GM23338 (cell line): ENCODE measurements around the gene SPATA9. TPM values are rescaled to one million over a fixed set of nuclear protein-coding genes. Genes with fewer than 3 reads are reported as not detected.

Source experiments
- ATAC-seq: fragments of 200-7000 bp; cut with Tn5 transposase; 3 replicates; pipeline ENCODE4 v1.9.1; 2020
- DNase-seq: peaks from one replicate; pipeline ENCODE4 v3.0.0-alpha.2; 2015; ENCODE audit warnings: low spot score
- H2AFZ ChIP-seq: fragments of 200-600 bp; sonication (generic); 2 replicates; pipeline ENCODE4 v1.8.0; 2016; ENCODE audit warnings: antibody characterized with exemption, mild to moderate bottlenecking, moderate library complexity
- H3F3A ChIP-seq: fragments of 200-600 bp; sonication (generic); replicated peaks from 2 replicates; pipeline ENCODE4 v1.8.0; 2017; ENCODE audit warnings: antibody characterized with exemption, mixed run types, low read depth
- H3K27ac ChIP-seq: fragments of 200-600 bp; sonication (generic); 2 replicates; pipeline ENCODE4 v1.6.1; 2016; ENCODE audit warnings: low read depth
- H3K27me3 ChIP-seq: fragments of 200-600 bp; sonication (generic); 2 replicates; pipeline ENCODE4 v1.8.0; 2016; ENCODE audit warnings: mild to moderate bottlenecking, mixed run types, moderate library complexity; ENCODE audit not compliant: insufficient read depth
- H3K36me3 ChIP-seq: fragments of 200-600 bp; sonication (generic); 2 replicates; pipeline ENCODE4 v1.8.0; 2016; ENCODE audit warnings: mild to moderate bottlenecking; ENCODE audit not compliant: insufficient read depth
- H3K4me1 ChIP-seq: fragments of 200-600 bp; sonication (generic); 2 replicates; pipeline ENCODE4 v1.8.0; 2016; ENCODE audit warnings: mild to moderate bottlenecking, moderate library complexity; ENCODE audit not compliant: insufficient read depth
- H3K4me2 ChIP-seq: fragments of 200-600 bp; sonication (generic); 2 replicates; pipeline ENCODE4 v1.7.1; 2017; ENCODE audit warnings: mixed run types
- H3K4me3 ChIP-seq: fragments of 200-600 bp; sonication (generic); 2 replicates; pipeline ENCODE4 v1.6.1; 2016; ENCODE audit warnings: mixed run types
- H3K79me2 ChIP-seq: fragments of 200-600 bp; sonication (generic); replicated peaks from 2 replicates; pipeline ENCODE4 v1.8.0; 2017; ENCODE audit warnings: mild to moderate bottlenecking; ENCODE audit not compliant: insufficient read depth
- H3K9me2 ChIP-seq: fragments of 200-600 bp; sonication (generic); 2 replicates; pipeline ENCODE4 v1.8.0; 2017; ENCODE audit not compliant: insufficient read depth
- H4K20me1 ChIP-seq: fragments of 200-600 bp; sonication (generic); replicated peaks from 2 replicates; pipeline ENCODE4 v1.8.0; 2017; ENCODE audit warnings: mild to moderate bottlenecking; ENCODE audit not compliant: insufficient read depth
- H3K27ac Mint-ChIP-seq: 2 replicates; pipeline ENCODE4 v1.8.0; 2020; ENCODE audit warnings: inconsistent platforms, mild to moderate bottlenecking, moderate library complexity, mixed read lengths
- H3K27me3 Mint-ChIP-seq: 3 replicates; pipeline ENCODE4 v1.8.0; 2022; ENCODE audit warnings: low read depth, mild to moderate bottlenecking, moderate library complexity, mixed read lengths, inconsistent platforms; ENCODE audit not compliant: insufficient read depth, poor library complexity
- H3K36me3 Mint-ChIP-seq: 3 replicates; pipeline ENCODE4 v1.8.0; 2021; ENCODE audit warnings: low read depth, mild to moderate bottlenecking, inconsistent platforms, moderate library complexity, mixed read lengths
- H3K4me1 Mint-ChIP-seq: 3 replicates; pipeline ENCODE4 v1.8.0; 2020; ENCODE audit warnings: mild to moderate bottlenecking, inconsistent platforms, mixed read lengths
- H3K4me3 Mint-ChIP-seq: 3 replicates; pipeline ENCODE4 v1.8.0; 2021; ENCODE audit warnings: moderate library complexity, mild to moderate bottlenecking, inconsistent platforms, mixed read lengths
- H3K9me3 Mint-ChIP-seq: 3 replicates; pipeline ENCODE4 v1.8.0; 2020; ENCODE audit warnings: moderate library complexity, mild to moderate bottlenecking, inconsistent platforms, mixed read lengths
- CREB1 ChIP-seq: fragments of 250-450 bp; sonication (Bioruptor Pico); IDR thresholded peaks from 2 replicates; pipeline ENCODE4 v1.5.0; 2020; ENCODE audit warnings: low read depth, mild to moderate bottlenecking, moderate library complexity
- EZH2 ChIP-seq: fragments of 200-600 bp; sonication (generic); IDR thresholded peaks from one replicate; pipeline ENCODE4 v1.8.0; 2017; ENCODE audit warnings: antibody characterized with exemption, mild to moderate bottlenecking, low read depth; ENCODE audit not compliant: unreplicated experiment
- EZH2phosphoT487 ChIP-seq: fragments of 200-600 bp; sonication (generic); IDR thresholded peaks from one replicate; pipeline ENCODE4 v1.8.1; 2018; ENCODE audit warnings: antibody characterized with exemption; ENCODE audit not compliant: unreplicated experiment
- JUNB ChIP-seq: IDR thresholded peaks from one replicate; pipeline ENCODE4 v1.6.1; 2016; ENCODE audit warnings: antibody characterized with exemption; ENCODE audit not compliant: unreplicated experiment
- NANOG ChIP-seq: IDR thresholded peaks from 2 replicates; pipeline ENCODE4 v1.6.1; 2016; ENCODE audit warnings: antibody characterized with exemption, borderline replicate concordance
- POLR2AphosphoS5 ChIP-seq: IDR thresholded peaks from 2 replicates; pipeline ENCODE4 v1.6.1; 2016; ENCODE audit warnings: antibody characterized with exemption, low read depth
- REST ChIP-seq: IDR thresholded peaks from one replicate; pipeline ENCODE4 v1.6.1; 2018; ENCODE audit warnings: antibody characterized with exemption; ENCODE audit not compliant: unreplicated experiment
- STAT1 ChIP-seq: IDR thresholded peaks from one replicate; pipeline ENCODE4 v1.6.1; 2016; ENCODE audit warnings: antibody characterized with exemption; ENCODE audit not compliant: unreplicated experiment
- ZNF114 ChIP-seq: fragments of 250-450 bp; sonication (Bioruptor Pico); IDR thresholded peaks from 2 replicates; pipeline ENCODE4 v1.5.0; 2020; ENCODE audit warnings: mild to moderate bottlenecking, moderate library complexity
- ZNF331 ChIP-seq: fragments of 250-450 bp; sonication (Bioruptor Pico); IDR thresholded peaks from 2 replicates; pipeline ENCODE4 v1.5.0; 2020; ENCODE audit warnings: low read depth, mild to moderate bottlenecking, moderate library complexity
- ZNF462 ChIP-seq: fragments of 250-450 bp; sonication (Bioruptor Pico); IDR thresholded peaks from 2 replicates; pipeline ENCODE4 v1.5.0; 2020; ENCODE audit warnings: mild to moderate bottlenecking, moderate library complexity
- polyA plus RNA-seq: library from polyadenylated mRNA; unstranded; fragments of >200 nt; fragmentation: Nextera tagmentation; extraction: Ambion mirVana; gene quantifications from 2 replicates; pipeline ENCODE4 v1.2.1, GENCODE V29; 2016
- total RNA-seq: library from RNA; depleted of rRNA; stranded (reverse); fragments of >200 nt; shearing (Covaris generic); gene quantifications from 2 replicates; pipeline ENCODE4 v1.2.3, GENCODE V29; 2014
- TF ChIP-seq, protein P1 (sequence below), 2 experiments: fragments of 200-600 bp in 1 of 2; sonication (generic) in 1 of 2; conservative IDR thresholded peaks; 2 replicates each; pipeline versions ENCODE4 v1.5.1 to v1.6.1; 2016 to 2017; ENCODE audit warnings: antibody characterized with exemption in 2 of 2, low read depth in 2 of 2, mild to moderate bottlenecking in 2 of 2, moderate library complexity in 1 of 2
- TF ChIP-seq, protein P2 (sequence below): IDR thresholded peaks from 2 replicates; pipeline ENCODE4 v1.6.1; 2016; ENCODE audit warnings: antibody characterized with exemption

SPATA9 gene
- total and polyA plus RNA-seq, 2 experiments from 2014 or later: not detected

DNA sequence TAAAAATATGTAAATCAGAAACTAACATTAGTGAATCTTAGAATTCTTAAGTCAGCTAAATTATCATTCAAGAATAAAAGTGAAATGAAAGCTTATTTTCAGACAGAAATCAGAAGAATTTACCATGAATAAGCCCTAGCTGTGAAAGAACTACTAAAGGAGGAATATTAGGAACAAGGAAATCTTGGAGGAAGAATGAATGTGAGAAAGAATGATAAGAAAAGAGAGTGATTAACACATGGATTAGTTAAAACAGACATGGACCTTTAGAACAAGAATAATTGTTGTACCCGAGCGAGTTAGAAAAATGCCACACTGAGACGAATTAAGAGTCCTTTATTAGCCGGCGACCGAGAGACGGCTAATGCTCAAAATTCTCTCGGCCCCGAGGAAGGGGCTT, 24.3 kb upstream of the SPATA9 start:
- H3K4me1 Mint-ChIP-seq: peaks cover 10% of the 10 kb centered on the region; the same call in 2 of the 3 replicates
- H3K4me3 ChIP-seq: no peak overlapping the region
- H3K36me3 Mint-ChIP-seq: no peaks in the 10 kb centered on the region
- no peaks in the 10 kb centered on the region; the same call in 1 of the 2 replicates for H4K20me1 ChIP-seq
- TF ChIP-seq ZNF114 (CRISPR knock-in tag) (no peak), ZNF462 (no peak), CREB1 (CRISPR knock-in tag) (no peak), EZH2phosphoT487 (no peak), REST (no peak), EZH2 (no peak), JUNB (no peak), ZNF331 (CRISPR knock-in tag) (no peak), STAT1 (no peak), POLR2AphosphoS5 (no peak), NANOG (no peak)
- TF ChIP-seq, protein P1, sequence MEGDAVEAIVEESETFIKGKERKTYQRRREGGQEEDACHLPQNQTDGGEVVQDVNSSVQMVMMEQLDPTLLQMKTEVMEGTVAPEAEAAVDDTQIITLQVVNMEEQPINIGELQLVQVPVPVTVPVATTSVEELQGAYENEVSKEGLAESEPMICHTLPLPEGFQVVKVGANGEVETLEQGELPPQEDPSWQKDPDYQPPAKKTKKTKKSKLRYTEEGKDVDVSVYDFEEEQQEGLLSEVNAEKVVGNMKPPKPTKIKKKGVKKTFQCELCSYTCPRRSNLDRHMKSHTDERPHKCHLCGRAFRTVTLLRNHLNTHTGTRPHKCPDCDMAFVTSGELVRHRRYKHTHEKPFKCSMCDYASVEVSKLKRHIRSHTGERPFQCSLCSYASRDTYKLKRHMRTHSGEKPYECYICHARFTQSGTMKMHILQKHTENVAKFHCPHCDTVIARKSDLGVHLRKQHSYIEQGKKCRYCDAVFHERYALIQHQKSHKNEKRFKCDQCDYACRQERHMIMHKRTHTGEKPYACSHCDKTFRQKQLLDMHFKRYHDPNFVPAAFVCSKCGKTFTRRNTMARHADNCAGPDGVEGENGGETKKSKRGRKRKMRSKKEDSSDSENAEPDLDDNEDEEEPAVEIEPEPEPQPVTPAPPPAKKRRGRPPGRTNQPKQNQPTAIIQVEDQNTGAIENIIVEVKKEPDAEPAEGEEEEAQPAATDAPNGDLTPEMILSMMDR (conservative IDR thresholded peaks at IDR 0.05; ENCODE audit: low read depth in 2 of 2): no peak
- TF ChIP-seq, protein P2, sequence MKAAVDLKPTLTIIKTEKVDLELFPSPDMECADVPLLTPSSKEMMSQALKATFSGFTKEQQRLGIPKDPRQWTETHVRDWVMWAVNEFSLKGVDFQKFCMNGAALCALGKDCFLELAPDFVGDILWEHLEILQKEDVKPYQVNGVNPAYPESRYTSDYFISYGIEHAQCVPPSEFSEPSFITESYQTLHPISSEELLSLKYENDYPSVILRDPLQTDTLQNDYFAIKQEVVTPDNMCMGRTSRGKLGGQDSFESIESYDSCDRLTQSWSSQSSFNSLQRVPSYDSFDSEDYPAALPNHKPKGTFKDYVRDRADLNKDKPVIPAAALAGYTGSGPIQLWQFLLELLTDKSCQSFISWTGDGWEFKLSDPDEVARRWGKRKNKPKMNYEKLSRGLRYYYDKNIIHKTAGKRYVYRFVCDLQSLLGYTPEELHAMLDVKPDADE: no peak
- no peaks in the 10 kb centered on the region for H3K9me3 Mint-ChIP-seq
- H3K27ac Mint-ChIP-seq: no peak overlapping the region
- peaks cover 9% of the 10 kb centered on the region for H3K4me1 ChIP-seq
- H3K4me2 ChIP-seq: no peak overlapping the region
- no peak overlapping the region for H2AFZ ChIP-seq
- H3K27me3 ChIP-seq: peaks cover 36% of the 10 kb centered on the region
- no peaks in the 10 kb centered on the region for H3K36me3 ChIP-seq
- H3F3A ChIP-seq: no peaks in the 10 kb centered on the region
- peaks cover 3% of the 10 kb centered on the region; the same call in 1 of the 2 replicates for H3K9me2 ChIP-seq
- H3K27ac ChIP-seq: no peak overlapping the region
- no peak for DNase-seq
- H3K27me3 Mint-ChIP-seq: peaks cover 4% of the 10 kb centered on the region
- no peaks in the 10 kb centered on the region for H3K79me2 ChIP-seq
- ATAC-seq: no peak
- no peak overlapping the region for H3K4me3 Mint-ChIP-seq
